ENCODE data around the gene KANK3. TPM values are rescaled to one million over a fixed set of nuclear protein-coding genes. Genes with fewer than 3 reads are reported as not detected.
"Not testable (repeated sequence)": the region's sequence is repeated elsewhere in the genome, so short reads cannot be mapped to it uniquely, and the experiment has no call there.

KANK3 gene
- total RNA-seq, 1 experiment from 2014 or later = 1.2 TPM

DNA sequence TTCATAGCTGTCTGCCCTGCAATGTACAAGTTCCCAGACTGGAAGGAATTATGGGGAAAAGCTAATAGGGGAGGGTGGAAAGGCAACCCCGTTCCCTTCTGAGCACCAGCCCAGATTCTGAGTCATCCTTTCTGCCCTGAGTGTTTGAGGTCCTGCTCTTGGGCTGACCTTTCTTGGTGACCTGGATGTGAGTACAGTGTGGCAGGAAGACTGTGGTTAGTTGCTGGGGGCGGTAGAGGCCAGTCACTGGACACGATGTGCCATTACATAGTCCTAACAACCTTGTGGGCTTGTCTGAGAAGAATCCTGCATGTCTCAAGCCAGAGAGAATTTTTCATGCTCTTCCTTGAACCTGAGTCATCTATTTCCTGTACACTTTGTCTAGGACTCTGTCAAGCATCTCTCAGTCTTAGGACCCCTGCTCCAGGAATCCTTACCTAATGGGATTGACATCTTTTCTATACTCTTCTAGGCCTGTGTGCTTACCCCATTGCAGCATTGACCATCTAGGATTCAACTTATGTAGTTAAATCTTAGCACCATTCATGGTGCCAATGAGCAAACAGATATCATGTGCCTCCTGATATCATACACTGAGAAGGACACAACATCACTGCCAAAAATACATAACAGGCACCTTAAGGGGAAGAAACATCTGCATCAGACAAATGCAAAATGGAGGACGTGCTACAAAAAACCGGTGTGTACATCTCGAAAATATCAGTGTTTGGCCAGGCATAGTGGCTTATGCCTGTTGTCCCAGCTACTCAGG, 12.8 kb upstream of the KANK3 start:
- Mint-ChIP-seq H3K4me3 (ENCODE audit: unreplicated experiment) (no peak overlapping the region), H3K27me3 (ENCODE audit: insufficient read depth, unreplicated experiment) (no peaks in the 10 kb centered on the region), H3K4me1 (ENCODE audit: insufficient read depth, unreplicated experiment) (peaks cover 20% of the 10 kb centered on the region), H3K9me3 (ENCODE audit: unreplicated experiment) (no peaks in the 10 kb centered on the region), H3K36me3 (ENCODE audit: insufficient read depth, unreplicated experiment) (peaks cover 5% of the 10 kb centered on the region), H3K27ac (ENCODE audit: low read depth, unreplicated experiment) (peak overlapping the region; percentile 21)
- ChIA-PET POLR2A (interaction anchor here (1.1 to 2.5 kb wide), 5 partner anchors 9 to 58 kb away, joined by 4 to 13 read pairs (median 6); partner anchors contain the start of genes ANGPTL4 and RAB11B), CTCF (interaction anchor here (0.5 to 6.0 kb wide), 20 partner anchors 9 to 415 kb away, joined by 3 to 72 read pairs (median 12); partner anchors contain the start of genes ANGPTL4, KANK3, MYO1F and RAB11B)
- TF ChIP-seq, protein P1, sequence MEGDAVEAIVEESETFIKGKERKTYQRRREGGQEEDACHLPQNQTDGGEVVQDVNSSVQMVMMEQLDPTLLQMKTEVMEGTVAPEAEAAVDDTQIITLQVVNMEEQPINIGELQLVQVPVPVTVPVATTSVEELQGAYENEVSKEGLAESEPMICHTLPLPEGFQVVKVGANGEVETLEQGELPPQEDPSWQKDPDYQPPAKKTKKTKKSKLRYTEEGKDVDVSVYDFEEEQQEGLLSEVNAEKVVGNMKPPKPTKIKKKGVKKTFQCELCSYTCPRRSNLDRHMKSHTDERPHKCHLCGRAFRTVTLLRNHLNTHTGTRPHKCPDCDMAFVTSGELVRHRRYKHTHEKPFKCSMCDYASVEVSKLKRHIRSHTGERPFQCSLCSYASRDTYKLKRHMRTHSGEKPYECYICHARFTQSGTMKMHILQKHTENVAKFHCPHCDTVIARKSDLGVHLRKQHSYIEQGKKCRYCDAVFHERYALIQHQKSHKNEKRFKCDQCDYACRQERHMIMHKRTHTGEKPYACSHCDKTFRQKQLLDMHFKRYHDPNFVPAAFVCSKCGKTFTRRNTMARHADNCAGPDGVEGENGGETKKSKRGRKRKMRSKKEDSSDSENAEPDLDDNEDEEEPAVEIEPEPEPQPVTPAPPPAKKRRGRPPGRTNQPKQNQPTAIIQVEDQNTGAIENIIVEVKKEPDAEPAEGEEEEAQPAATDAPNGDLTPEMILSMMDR (IDR thresholded peaks at IDR 0.05; ENCODE audit: unreplicated experiment) = no peak
- no TSS peak for BruUV-seq (replicated peaks)
- DNase-seq (ENCODE audit: unreplicated experiment) = peak; percentile 99
- intact Hi-C loops (cut with micrococcal nuclease) = loop anchor here (1.0 to 10.0 kb wide), 3 partner anchors 40 to 223 kb away; no protein-coding TSS in a partner anchor

DNA sequence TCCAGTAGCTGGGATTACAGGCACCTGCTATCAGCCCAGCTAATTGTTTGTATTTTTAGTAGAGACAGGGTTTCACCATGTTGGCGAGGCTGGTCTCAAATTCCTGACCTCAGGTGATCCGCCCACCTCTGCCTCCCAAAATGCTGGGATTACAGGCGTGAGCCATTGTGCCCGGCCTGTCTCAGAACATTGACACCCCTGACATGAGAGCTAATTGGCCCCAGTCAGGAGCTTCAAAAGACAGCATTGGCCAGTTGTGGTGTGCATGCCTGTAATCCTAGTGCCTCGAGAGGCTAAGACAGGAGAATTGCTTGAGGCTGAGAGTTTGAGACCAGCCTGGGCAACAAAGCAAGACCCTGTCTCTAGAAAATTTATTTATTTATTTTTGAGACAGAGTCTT, 9.8 kb upstream of the KANK3 start:
- peaks cover 23% of the 10 kb centered on the region for H3K4me1 Mint-ChIP-seq (ENCODE audit: insufficient read depth, unreplicated experiment)
- intact Hi-C loops (cut with micrococcal nuclease) = loop anchor here (10.0 kb wide), 1 partner anchor 102 kb away; no protein-coding TSS in a partner anchor
- not testable (repeated sequence) for H3K4me3 Mint-ChIP-seq (ENCODE audit: unreplicated experiment); H3K9me3 Mint-ChIP-seq (ENCODE audit: unreplicated experiment); DNase-seq (ENCODE audit: unreplicated experiment); BruUV-seq (replicated peaks); H3K36me3 Mint-ChIP-seq (ENCODE audit: insufficient read depth, unreplicated experiment); H3K27ac Mint-ChIP-seq (ENCODE audit: low read depth, unreplicated experiment); H3K27me3 Mint-ChIP-seq (ENCODE audit: insufficient read depth, unreplicated experiment)
- CTCF ChIA-PET = interaction anchor here (0.7 to 6.0 kb wide), 26 partner anchors 9 to 233 kb away, joined by 3 to 72 read pairs (median 11); partner anchors contain the start of genes ANGPTL4, KANK3, MYO1F and RAB11B
- POLR2A ChIA-PET = interaction anchor here (0.6 to 2.9 kb wide), 5 partner anchors 12 to 187 kb away, joined by 3 to 9 read pairs (median 4); partner anchors contain the start of gene RAB11B

DNA sequence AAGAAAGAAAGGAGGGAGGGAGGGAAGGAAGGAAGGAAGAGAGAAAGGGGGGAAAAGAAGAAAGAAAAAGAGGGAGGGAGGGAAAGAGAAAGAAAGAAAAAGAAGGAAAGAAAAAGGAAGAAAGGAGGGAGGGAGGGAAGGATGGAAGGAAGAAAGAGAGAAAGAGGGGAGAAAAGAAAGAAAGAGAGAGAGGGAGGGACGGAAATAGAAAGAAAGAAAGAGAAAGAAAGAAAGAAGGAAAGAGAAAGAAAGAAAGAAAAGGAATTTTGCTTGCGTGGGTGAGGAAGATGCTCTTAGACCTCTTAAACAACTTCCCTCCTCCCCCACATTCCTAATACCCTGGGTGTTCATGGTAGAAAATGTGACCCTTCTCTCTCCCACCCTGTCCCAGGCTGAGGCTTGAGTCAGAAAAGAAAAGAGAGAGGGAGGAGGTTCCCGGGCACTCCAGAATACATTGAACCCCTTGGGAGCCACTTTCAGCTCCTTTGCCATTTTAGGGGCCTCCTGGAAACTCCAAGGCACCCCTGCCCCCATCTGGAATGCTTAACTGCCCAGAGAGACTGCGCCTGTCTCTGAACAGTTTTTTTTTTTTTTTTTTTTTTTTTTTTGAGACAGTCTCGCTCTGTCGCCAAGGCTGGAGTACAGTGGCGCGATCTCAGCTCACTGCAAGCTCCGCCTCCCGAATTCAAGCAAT, 9.2 kb upstream of the KANK3 start:
- Mint-ChIP-seq H3K27me3 (ENCODE audit: insufficient read depth, unreplicated experiment) (no peaks in the 10 kb centered on the region), H3K36me3 (ENCODE audit: insufficient read depth, unreplicated experiment) (peaks cover 5% of the 10 kb centered on the region), H3K27ac (ENCODE audit: low read depth, unreplicated experiment) (no peak overlapping the region), H3K9me3 (ENCODE audit: unreplicated experiment) (no peaks in the 10 kb centered on the region), H3K4me3 (ENCODE audit: unreplicated experiment) (no peak overlapping the region), H3K4me1 (ENCODE audit: insufficient read depth, unreplicated experiment) (peaks cover 23% of the 10 kb centered on the region)
- TF ChIP-seq, protein P1 (IDR thresholded peaks at IDR 0.05; ENCODE audit: unreplicated experiment) = no peak
- no peak for DNase-seq (ENCODE audit: unreplicated experiment)
- intact Hi-C loops (cut with micrococcal nuclease) = loop anchor here (10.0 kb wide), 1 partner anchor 103 kb away; no protein-coding TSS in a partner anchor
- BruUV-seq (replicated peaks) = no TSS peak
- ChIA-PET POLR2A (interaction anchor here (0.6 to 2.9 kb wide), 4 partner anchors 13 to 187 kb away, joined by 3 to 9 read pairs (median 4); no protein-coding TSS in a partner anchor), CTCF (interaction anchor here (0.5 to 6.0 kb wide), 15 partner anchors 8 to 322 kb away, joined by 3 to 72 read pairs (median 12); partner anchors contain the start of genes KANK3, MYO1F and RAB11B)

DNA sequence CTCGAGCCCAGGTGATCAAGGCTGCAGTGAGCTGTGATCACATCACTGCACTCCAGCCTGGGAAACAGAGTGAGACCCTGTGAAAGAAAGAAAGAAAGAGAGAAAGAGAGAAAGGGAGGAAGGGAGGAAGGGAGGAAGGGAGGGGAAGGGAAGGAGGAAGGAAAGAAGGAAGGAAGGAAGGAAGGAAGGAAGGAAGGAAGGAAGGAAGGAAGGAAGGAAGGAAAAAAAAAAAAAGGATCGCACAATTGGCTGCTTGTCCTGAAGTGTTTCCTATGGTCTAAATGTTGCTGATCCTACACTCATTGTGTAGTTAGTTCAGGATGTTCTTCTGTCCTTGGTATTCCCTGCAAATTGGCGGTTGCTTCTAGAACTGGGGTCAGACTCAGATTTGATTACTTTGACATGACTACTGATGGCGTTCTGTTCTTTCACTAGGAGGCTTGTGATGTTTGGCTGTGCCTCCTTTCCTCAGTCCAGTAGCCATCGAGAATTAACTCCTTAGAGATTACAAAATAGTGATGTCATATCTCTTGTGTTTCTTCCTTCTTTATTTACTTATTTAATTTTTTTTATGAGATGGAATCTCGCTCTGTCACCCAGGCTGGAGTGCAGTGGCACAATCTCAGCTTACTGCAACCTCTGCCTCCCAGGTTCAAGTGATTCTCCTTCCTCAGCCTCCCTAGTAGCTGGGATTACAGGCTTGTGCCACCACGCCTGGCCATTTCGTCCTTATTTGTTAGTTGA, 6.7 kb upstream of the KANK3 start:
- intact Hi-C loops (cut with micrococcal nuclease) = loop anchor here (10.0 kb wide), 2 partner anchors 105 to 725 kb away; no protein-coding TSS in a partner anchor
- POLR2A ChIA-PET; H3K36me3 Mint-ChIP-seq (ENCODE audit: insufficient read depth, unreplicated experiment); DNase-seq (ENCODE audit: unreplicated experiment); BruUV-seq (replicated peaks); H3K4me3 Mint-ChIP-seq (ENCODE audit: unreplicated experiment); H3K27me3 Mint-ChIP-seq (ENCODE audit: insufficient read depth, unreplicated experiment); H3K9me3 Mint-ChIP-seq (ENCODE audit: unreplicated experiment); H3K27ac Mint-ChIP-seq (ENCODE audit: low read depth, unreplicated experiment): not testable (repeated sequence)
- H3K4me1 Mint-ChIP-seq (ENCODE audit: insufficient read depth, unreplicated experiment) = peaks cover 11% of the 10 kb centered on the region
- CTCF ChIA-PET = interaction anchor here (0.6 to 0.7 kb wide), 2 partner anchors 156 to 188 kb away, joined by 3 to 4 read pairs; no protein-coding TSS in a partner anchor
